HL-60 (cell line): ENCODE measurements around the gene TAF1L.

ENCODE experiments used
- CTCF ChIP-seq: IDR thresholded peaks from one replicate; pipeline ENCODE4 v1.5.1; 2011; ENCODE audit warnings: low read length, control low read depth, inconsistent platforms; ENCODE audit not compliant: insufficient read depth
- POLR2AphosphoS5 ChIP-seq: IDR thresholded peaks from 2 replicates; pipeline ENCODE4 v1.6.1; 2012; ENCODE audit warnings: low read depth
- REST ChIP-seq: IDR thresholded peaks from 2 replicates; pipeline ENCODE4 v1.6.1; 2012; ENCODE audit warnings: low read depth; ENCODE audit not compliant: insufficient replicate concordance

- TF ChIP-seq CTCF: no peak
- no peak for TF ChIP-seq REST
- TF ChIP-seq POLR2AphosphoS5: no peak
Measured at GRCh38 chr9:32665101-32665500, 29.6 kb upstream of the TAF1L start.
